GM21619 (cell line): Measurements from ENCODE around the gene ERCC1.

Source experiments
- ATAC-seq: cut with Tn5 transposase; IDR thresholded peaks from one replicate; pipeline ENCODE4 v1.9.1; 2021; ENCODE audit not compliant: unreplicated experiment

ERCC1 gene

DNA sequence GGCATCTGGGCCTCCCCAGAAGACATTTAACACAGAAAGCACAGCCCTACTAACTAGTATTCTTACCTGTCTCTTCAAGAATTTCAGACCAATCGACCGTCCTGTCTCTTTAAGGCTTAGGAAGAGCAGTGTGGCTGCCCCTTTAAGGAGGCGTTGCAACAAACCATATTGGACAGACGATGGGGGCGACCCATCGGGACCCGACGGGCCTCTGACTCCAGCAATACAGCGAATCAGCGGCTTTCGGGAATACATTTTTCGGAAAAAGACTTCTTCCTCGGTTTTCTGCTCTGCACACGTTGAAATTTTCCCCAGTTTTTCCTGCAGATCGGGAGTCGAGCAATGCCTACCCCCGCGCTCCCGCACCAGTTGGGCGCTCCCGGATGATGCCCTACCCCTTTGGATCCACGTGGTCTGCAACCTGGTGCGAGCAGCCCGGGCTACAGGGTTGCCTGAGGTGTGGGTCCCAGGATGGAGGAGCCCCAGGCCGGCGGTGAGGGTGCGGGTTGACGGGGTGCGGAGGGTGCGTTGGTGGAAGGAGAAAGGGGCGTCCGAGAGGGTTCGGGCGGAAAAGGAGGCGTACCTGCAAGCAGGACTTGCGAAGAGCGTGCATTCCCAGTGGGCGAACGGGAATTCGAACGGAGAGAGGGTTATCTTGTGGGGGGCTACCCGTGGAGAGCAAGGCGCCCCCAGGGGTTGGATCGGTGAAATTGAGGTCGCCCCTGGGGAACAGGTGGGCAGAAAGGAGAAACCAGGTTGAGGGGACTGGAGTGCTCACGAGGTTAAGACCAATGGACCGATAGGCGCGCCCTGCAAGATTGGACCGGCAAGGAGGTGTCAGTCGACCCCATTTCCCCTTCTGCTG is 17.3 kb downstream of the ERCC1 start, which contains the start of gene POLR1G:
Gene POLR1G, plus strand, starts transcription at position 419 of the 865 bp plus-strand sequence. Its CDS starts 53 bp downstream, at position 472.
- ATAC-seq: peak; percentile 64

GRCh38 chr19:45405435-45406225 is 18.1 kb downstream of the ERCC1 start:
- ATAC-seq: peak; percentile 40

DNA sequence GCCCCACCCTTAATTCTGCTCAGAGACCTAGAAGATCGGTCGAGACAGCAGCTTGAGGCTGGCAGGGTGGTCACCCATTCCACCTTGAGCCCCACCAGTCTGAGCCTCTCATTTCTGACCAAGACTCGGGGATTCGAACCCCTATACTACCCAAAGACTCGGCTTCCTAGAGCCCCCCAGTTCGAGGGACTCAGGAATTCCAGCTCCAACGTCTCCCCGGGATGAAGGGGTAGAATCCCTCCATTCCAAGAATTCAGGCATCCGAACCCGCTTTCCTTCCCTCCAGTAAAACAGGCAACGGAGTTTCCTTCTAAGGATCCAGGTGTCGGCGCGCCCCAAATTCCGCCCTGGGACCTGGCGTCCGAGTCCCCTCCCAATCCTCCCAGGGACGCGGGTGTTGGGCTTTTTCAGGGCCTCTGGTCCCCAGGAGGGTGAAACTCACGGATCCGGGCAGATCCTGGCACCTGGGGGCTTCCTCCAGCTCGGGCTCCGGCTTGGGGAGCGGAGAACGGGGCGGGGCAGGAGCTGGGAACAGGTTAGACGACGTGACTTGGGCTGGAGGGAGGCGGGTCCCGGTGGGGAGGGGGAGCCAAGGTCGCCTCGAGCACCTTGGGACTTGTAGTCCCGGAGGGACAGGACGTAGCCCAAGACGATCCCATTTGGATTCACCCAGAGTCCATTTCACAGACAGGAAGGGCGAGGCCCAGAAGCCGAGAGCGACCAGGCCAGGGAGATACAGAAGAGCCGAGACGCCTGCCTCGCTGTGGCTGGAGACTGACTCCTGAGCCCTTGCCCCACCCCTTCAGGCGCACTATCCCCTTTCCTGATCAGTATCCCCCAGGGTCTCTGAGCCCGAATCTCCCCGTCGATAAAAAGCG is 18.9 kb downstream of the ERCC1 start, which contains the start of gene PPP1R13L:
Gene PPP1R13L, minus strand, starts transcription at position 513 of the 878 bp plus-strand sequence. CDS start 6,751 bp downstream, outside the sequence.
- ATAC-seq: peak; percentile 40

- no peak for ATAC-seq
These were observed 19.7 kb downstream of the ERCC1 start for GRCh38 chr19:45403781-45404556.

DNA sequence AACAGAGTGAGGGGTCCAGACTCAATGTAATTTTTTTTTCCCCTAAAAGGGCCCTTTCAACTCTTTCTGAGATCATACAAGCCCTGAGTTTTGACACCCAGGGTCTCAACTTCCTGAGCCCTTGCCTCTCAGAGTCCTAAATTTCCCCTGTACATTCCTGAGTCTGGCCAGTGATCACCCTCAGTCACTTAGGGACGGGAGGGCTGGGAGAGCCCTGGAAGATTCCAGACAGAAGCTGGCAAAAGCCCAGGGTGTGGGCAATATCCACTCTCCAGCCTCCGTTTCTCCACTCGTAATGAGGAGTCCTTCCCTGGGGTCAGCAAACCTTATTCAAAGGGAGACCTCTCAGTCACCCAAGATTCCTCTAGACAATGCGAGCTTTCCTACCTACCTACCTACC is 20.4 kb downstream of the ERCC1 start:
- no peak for ATAC-seq

DNA sequence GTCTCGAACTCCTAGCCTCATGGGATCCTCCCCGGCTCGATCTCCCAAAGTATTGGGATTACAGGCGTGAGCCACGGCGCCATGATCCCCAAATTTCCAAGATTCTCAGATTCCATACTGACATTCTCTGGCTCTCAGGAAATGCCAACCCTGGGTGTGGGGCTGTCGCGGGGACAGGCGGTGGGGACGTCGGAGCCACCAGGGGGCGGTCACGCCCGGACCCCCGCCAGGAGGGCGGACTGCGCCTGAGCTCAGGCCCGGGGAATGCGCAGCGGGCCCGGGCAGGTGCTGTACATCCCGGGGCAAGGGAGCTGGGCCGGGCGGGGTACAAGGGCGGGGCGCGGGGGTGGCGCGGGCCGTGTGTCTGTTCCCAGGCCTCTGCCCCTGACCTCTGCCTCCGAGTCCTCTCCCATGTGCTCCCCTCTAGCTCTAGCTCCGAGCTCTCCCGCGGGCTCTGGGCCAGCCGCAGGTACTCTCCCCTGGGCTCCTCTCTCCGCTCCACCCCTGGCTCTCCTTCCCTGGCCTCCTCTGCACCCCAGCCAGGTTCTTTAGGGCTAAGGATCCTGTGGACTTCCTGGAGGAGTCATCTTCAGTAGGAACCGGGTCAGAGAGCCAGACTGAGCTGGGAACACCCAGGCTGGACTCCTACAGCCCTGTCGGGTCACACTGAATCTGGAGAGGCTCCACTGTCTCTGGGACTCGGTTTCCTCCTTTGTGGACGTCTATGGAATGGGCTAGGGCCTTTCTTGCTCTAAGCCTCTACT is 21.2 kb downstream of the ERCC1 start:
- no peak for ATAC-seq

DNA sequence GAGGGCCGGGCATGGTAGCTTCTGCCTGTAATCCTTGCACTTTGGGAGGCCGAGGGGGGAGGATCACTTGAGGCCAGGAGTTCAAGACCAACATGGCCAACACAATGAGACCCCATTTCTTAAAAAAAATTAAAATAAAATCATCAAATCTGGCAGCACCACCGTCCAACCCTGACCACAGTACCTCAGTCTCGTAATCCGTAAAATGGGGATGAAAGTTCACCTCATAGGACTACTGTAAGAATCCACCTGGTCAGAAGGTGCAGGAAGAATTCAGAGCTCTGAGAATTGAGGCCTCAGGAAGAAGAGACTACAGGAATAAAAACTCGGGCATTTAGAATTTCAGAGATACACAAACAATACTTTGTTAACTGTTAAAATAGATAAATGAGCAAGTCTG is 21.9 kb downstream of the ERCC1 start:
- ATAC-seq: no peak

GRCh38 chr19:45400192-45400591 is 23.5 kb downstream of the ERCC1 start:
- no peak for ATAC-seq

GRCh38 chr19:45395821-45396617 is 27.7 kb downstream of the ERCC1 start:
- no peak for ATAC-seq

DNA sequence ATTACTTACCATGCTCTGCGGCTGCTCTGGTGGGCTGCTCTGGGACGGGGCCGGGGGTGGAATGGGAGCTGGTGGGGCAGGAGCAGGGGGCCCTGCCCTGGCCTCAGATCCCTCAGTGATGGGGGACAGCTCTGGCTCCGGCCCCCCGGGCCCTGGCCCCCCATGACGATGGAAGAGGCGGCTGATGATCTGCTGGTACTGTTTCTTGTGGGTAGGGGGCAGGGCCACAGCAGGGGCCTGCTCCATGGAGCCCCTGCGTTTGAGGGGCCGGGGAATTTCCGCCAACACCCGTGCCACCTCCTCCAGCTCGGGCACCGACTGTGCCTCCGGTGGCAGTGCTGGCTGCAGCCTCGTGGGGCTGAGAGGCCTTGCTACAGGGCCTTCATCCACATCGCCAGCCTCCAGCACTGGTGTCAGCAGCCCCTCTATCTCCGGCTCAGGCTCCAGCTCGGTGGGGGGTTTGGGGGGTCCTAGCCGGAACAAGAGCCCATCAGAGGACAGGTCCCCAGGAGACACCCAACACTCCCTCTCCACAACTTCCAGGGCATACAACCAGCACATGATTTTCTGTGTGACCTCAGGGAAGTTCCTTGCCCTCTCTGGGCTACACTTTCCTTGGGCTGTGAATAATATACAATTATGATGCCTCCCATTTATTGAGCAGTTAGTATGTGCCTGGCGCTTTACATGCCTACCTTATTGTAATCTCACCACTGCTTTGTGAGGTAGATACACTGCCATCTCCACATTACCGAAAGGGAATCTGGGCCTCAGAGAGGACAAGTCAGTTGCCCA is 31.6 kb downstream of the ERCC1 start:
- no peak for ATAC-seq

DNA sequence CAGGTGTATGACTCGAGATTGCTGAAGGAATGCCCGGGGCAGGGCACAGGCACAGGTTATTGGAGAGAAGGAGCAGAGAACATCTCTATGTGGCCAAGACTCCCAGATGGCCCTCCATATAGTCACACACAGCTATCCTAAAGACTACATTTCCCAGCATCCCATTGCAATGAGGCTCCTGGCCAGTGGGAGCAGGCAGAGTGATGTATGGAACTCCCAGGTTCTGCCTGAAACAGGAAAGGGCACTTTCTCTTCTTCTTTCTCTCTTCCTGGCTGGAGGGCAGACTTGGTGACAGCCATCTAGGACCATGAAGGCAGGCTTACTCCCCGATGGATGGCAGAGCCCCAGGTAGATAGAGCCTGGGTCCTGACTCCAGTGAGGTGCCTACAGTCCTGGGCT is 32.4 kb downstream of the ERCC1 start:
- ATAC-seq: no peak

GRCh38 chr19:45385392-45386221 is 38.1 kb downstream of the ERCC1 start:
- no peak for ATAC-seq

DNA sequence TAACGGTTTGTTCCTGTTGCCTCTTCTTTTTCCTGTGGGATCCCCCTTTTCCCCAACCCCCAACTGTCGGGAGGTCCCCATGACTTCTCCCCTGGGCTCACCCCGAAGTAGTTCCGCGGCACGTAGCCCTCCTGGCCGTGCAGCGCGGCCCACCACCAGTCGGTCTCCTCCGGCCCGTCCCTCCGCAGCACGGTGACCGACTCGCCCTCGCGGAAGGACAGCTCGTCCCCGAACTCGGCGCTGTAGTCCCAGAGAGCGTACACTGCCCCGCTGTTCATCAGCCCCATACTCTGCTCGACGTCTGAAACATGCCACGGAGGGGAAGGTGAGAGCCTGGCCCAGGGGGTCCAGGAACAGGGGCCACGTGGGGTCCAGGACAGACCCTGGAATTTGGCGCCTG is 41.3 kb downstream of the ERCC1 start:
- no peak for ATAC-seq

- no peak for ATAC-seq
These were observed 43.6 kb downstream of the ERCC1 start for GRCh38 chr19:45380107-45380506.

DNA sequence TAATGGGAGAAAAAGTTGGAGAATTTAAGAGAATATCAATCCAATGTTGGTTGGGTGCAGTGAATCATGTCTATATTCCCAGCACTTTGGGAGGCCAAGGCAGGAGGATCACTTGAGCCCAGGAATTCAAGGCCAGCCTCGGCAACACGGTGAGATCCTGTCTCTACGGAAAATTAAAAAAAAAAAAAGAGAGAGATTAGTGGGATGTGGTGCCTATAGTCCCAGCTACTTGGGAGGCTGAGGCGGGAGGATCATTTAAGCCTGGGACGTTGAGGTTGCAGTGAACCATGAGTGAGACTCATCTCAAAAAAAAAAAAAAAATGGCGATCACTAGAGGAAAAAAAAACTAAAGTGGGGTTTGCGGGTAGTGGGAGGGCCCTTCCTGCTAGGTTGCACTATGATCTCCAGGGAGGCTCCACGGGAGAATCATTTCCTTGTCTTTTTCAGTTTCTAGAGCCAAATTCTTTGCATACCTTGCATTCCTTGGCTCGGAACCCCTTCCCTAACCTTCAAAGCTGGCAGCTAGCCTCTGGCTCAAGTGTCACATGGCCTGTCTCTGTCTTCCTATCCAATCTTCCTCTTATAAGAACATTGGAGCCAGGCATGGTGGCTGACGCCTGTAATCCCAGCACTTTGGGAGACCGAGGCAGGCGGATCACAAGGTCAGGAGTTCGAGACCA is 47.5 kb downstream of the ERCC1 start:
- ATAC-seq: no peak
